GM19452 (cell line): ENCODE data around the gene TOR1B.
A peak's percentile ranks its signal among the peaks of the same experiment; 100 is the strongest.
"Not testable (repeated sequence)": the region's sequence is repeated elsewhere in the genome, so short reads cannot be mapped to it uniquely, and the experiment has no call there.

Experiments
- ATAC-seq: cut with Tn5 transposase; IDR thresholded peaks from one replicate; pipeline ENCODE4 v1.9.1; 2021; ENCODE audit not compliant: unreplicated experiment

Gene TOR1B

GRCh38 chr9:129802833-129803675, at the start of gene TOR1B:
TOR1B (plus strand) TSS chr9:129803184; CDS start chr9:129803213, 29 bp downstream.
- peak; percentile 91 for ATAC-seq

- no peak for ATAC-seq
Observed at GRCh38 chr9:129755151-129755550, 47.8 kb upstream of the TOR1B start.

- ATAC-seq: no peak
Observed at GRCh38 chr9:129756191-129756590, 46.8 kb upstream of the TOR1B start.

- no peak for ATAC-seq
Observed at GRCh38 chr9:129757045-129757444, 45.9 kb upstream of the TOR1B start.

GRCh38 chr9:129759319-129759718, 43.7 kb upstream of the TOR1B start:
- no peak for ATAC-seq

- no peak for ATAC-seq
Observed at GRCh38 chr9:129759804-129760502, 43.0 kb upstream of the TOR1B start.

GRCh38 chr9:129760784-129761183, 42.2 kb upstream of the TOR1B start:
- ATAC-seq: not testable (repeated sequence)

- no peak for ATAC-seq
Observed at GRCh38 chr9:129761293-129761900, 41.6 kb upstream of the TOR1B start.

- ATAC-seq: no peak
Observed at GRCh38 chr9:129761901-129762369, 41.0 kb upstream of the TOR1B start.

- ATAC-seq: not testable (repeated sequence)
Observed at GRCh38 chr9:129762370-129762984, 40.5 kb upstream of the TOR1B start.

GRCh38 chr9:129762985-129763926, 39.7 kb upstream of the TOR1B start:
- ATAC-seq: no peak

- no peak for ATAC-seq
Observed at GRCh38 chr9:129765764-129766317, 37.1 kb upstream of the TOR1B start.

- no peak for ATAC-seq
Observed at GRCh38 chr9:129768486-129768885, 34.5 kb upstream of the TOR1B start.

- ATAC-seq: no peak
Observed at GRCh38 chr9:129769669-129770068, 33.3 kb upstream of the TOR1B start.

- ATAC-seq: no peak
Observed at GRCh38 chr9:129770741-129771140, 32.2 kb upstream of the TOR1B start.

GRCh38 chr9:129773262-129774048, 29.5 kb upstream of the TOR1B start:
- no peak for ATAC-seq

- ATAC-seq: no peak
Observed at GRCh38 chr9:129774791-129775447, 28.1 kb upstream of the TOR1B start.

GRCh38 chr9:129775448-129775798, 27.6 kb upstream of the TOR1B start:
- ATAC-seq: no peak

- ATAC-seq: not testable (repeated sequence)
Observed at GRCh38 chr9:129776096-129776495, 26.9 kb upstream of the TOR1B start.
